Coronary artery (tissue), 2 donors: ENCODE results near the gene DUSP10.

Experiments
- DNase-seq: peaks from one replicate; pipeline ENCODE4 v3.0.0-alpha.2; 2017; ENCODE audit warnings: low spot score
- H3K27ac ChIP-seq, 2 donors: fragments of 200-600 bp; sonication (generic); one replicate each; pipeline ENCODE4 v1.5.1; 2016 to 2019
- H3K4me3 ChIP-seq: fragments of 200-600 bp; sonication (generic); 2 replicates; pipeline ENCODE4 v1.5.1; 2016; ENCODE audit warnings: mild to moderate bottlenecking, moderate library complexity
- CTCF ChIP-seq: fragments of 200-600 bp; sonication (generic); IDR thresholded peaks from one replicate; pipeline ENCODE4 v1.5.1; 2019; ENCODE audit warnings: antibody characterized with exemption

DUSP10 gene

GRCh38 chr1:221776495-221777301 lies 34.8 kb upstream of the DUSP10 start:
- no peak for TF ChIP-seq CTCF
- Histone ChIP-seq H3K4me3 (no peak overlapping the region), H3K27ac (no peak overlapping the region)
- DNase-seq: no peak

- no peak for TF ChIP-seq CTCF
- Histone ChIP-seq H3K27ac (no peak overlapping the region), H3K4me3 (no peak overlapping the region)
- DNase-seq: no peak
Measured at GRCh38 chr1:221775206-221775605, 33.3 kb upstream of the DUSP10 start.

DNA sequence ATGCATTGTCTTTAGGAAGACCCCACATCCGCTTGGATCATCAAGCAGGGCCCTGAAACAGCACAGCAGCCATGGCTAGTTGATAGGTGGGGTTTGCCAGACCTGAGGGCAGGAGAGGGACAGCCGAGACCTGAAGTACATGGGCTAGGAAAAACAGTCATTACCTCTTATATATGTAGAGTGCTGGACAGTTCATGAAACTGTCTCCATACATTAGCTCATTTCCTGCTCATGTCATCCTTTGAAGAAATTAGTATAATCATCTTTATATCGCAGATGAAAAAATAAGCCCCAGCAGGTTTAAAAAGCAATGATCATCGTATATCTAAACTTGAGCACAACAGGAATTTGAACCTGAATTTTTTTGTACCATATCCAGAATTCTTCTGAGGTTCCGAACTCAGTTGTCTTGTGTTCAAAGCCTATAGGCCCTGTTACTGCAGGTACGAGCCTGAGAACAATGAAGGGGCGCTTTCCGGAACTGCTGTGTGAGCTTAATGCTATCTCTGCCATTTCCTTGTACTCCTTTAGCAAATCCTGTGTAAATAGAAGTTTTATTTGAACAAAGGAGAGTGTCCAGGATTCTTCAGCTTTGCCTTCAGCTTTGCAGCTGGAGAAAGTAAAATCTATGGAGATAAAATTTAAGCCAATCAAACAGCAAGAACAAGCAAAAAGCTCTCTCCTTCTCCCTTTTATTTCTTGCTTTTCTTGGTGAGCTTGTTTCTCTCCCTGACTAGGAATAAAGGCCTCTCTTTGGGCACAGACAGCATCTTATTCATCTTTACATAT lies 32.4 kb upstream of the DUSP10 start:
- Histone ChIP-seq H3K4me3 (no peak overlapping the region), H3K27ac (no peak overlapping the region)
- DNase-seq: no peak
- TF ChIP-seq CTCF: no peak

- Histone ChIP-seq H3K27ac (no peak overlapping the region), H3K4me3 (no peak overlapping the region)
- DNase-seq: no peak
- TF ChIP-seq CTCF: no peak
Measured at GRCh38 chr1:221773383-221773782, 31.5 kb upstream of the DUSP10 start.

DNA sequence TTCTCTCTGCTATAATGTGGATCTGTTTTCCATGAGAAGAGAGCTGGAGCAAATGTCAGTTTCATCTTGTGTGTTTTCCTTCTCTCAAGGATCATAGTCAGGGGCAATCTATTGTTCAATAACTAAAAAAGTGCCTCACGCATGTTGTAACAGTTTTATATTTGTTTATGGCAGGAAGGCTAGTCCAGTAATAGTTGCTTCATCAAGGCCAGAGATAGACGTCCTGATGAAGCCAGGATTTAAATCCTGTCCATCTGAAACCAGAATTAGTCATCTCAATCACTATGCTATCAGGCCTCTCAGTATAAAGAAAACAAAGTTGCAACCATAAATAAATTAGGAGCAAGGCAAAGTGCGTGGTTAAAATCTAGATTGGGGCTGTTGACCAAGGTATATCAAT lies 30.2 kb upstream of the DUSP10 start:
- no peak for DNase-seq
- no peak for TF ChIP-seq CTCF
- Histone ChIP-seq H3K4me3 (no peak overlapping the region), H3K27ac (no peak overlapping the region)

DNA sequence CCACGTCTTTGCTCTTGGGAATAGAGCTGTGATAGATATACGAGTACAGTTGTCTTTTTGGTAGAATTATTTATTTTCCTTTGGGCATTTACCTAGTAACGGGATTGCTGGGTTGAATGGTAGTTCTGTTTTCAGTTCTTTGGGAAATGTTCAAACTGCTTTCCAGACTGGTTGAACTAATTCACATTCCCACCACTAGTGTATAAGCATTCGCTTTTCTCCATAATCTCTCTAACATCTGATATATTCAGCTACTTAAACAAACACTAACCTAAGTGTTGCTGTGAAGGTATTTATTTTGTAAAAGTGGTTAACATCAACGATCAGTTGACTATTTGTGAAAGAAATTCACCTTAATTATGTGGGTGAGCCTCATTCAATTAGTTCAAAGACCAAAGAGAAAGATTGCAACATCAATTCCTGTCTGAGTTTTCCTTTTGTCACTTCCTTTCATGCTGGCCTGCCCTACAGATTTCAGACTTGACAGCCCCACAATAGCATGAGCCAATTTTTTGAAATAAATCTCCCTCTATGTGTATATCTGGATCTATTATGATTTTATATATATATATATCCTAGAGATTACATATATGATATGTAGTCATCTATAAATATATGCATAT lies 26.7 kb upstream of the DUSP10 start:
- TF ChIP-seq CTCF: no peak
- no peak overlapping the region for H3K27ac ChIP-seq
- DNase-seq: no peak
- no peak overlapping the region for H3K4me3 ChIP-seq
